ENCODE data around the gene SLC4A11. TPM values are rescaled to one million over a fixed set of nuclear protein-coding genes. Genes with fewer than 3 reads are reported as not detected.

SLC4A11 gene
- total and polyA plus RNA-seq, 2 donors (not counting 1 experiment from before 2014, with no cell fraction given) = 0.56 to 1.7 TPM

DNA sequence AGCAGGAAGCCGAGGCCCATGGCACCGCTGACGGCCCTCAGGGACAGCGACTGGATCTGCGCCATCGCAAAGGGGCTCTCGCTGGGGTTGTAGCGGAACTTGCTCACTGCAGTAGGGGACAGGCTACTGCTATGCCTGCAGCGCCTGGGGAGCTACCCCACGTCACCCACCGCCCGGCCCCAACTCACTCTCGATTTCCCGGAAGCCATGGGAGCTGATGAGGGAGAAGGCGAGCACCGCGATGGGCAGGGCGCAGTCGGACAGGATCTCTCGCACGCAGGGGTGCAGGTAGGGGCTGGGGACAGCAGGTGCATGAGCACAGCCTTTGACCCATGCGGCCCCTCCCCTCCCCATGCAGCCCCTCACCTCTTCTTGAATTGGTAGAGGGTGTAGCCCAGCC, 9.8 kb downstream of the SLC4A11 start:
- Histone ChIP-seq H3K4me1 (ENCODE audit: control insufficient read depth, extremely low read depth, insufficient read depth, low read length) (no peaks in the 10 kb centered on the region), H3K27me3 (ENCODE audit: control insufficient read depth, insufficient read depth, low read length) (no peaks in the 10 kb centered on the region), H3K9ac (ENCODE audit: insufficient read depth, low read length) (no peak overlapping the region), H3K4me2 (ENCODE audit: extremely low read depth, insufficient read depth, low read length) (no peak overlapping the region), H3K9me3 (ENCODE audit: control insufficient read depth, insufficient read depth, low read depth, low read length) (no peaks in the 10 kb centered on the region), H3K4me3 (replicated peaks in 1 of 4; ENCODE audit: control extremely low read depth in 1 of 4, insufficient read depth in 1 of 4, low read depth in 3 of 4, low read length in 4 of 4) (no peak overlapping the region), H3K36me3 (ENCODE audit: control insufficient read depth, insufficient read depth, low read length) (no peaks in the 10 kb centered on the region), H2AFZ (ENCODE audit: low read length) (no peak overlapping the region), H3K27ac (ENCODE audit: insufficient read depth, low read length) (no peak overlapping the region), H4K20me1 (ENCODE audit: control insufficient read depth, extremely low read depth, insufficient read depth, low read length) (no peaks in the 10 kb centered on the region), H3K79me2 (ENCODE audit: control insufficient read depth, insufficient read depth, low read length) (no peaks in the 10 kb centered on the region)
- no peak for TF ChIP-seq CTCF (conservative IDR thresholded peaks at IDR 0.05 in 1 of 2, IDR thresholded peaks at IDR 0.05 in 1 of 2; ENCODE audit: low read depth in 1 of 2, low read length in 2 of 2)
- no peak for TF ChIP-seq EZH2 (IDR thresholded peaks at IDR 0.05; ENCODE audit: low read length, missing control alignments)
- no peak for DNase-seq (ENCODE audit: low read depth in 2 of 2)

DNA sequence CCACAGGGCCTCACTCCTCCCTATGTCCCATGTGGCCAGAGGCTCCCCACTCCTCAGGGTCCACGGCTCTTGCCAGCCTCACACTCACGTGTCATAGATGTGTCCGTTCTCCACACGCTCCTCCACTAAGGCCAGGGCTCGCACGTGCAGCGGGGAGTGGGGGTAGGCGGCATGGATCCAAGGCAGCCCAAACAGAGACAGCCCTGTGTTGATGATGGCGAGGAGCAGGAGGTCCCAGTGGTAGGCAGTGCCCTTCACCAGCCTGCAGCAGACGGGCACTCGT, 10.3 kb downstream of the SLC4A11 start:
- H3K4me3 ChIP-seq (replicated peaks in 1 of 4; ENCODE audit: control extremely low read depth in 1 of 4, insufficient read depth in 1 of 4, low read depth in 3 of 4, low read length in 4 of 4) = no peak overlapping the region
- H3K4me1 ChIP-seq (ENCODE audit: control insufficient read depth, extremely low read depth, insufficient read depth, low read length) = no peaks in the 10 kb centered on the region
- H2AFZ ChIP-seq (ENCODE audit: low read length) = no peak overlapping the region
- H3K9me3 ChIP-seq (ENCODE audit: control insufficient read depth, insufficient read depth, low read depth, low read length) = no peaks in the 10 kb centered on the region
- H3K4me2 ChIP-seq (ENCODE audit: extremely low read depth, insufficient read depth, low read length) = no peak overlapping the region
- TF ChIP-seq CTCF (conservative IDR thresholded peaks at IDR 0.05 in 1 of 2, IDR thresholded peaks at IDR 0.05 in 1 of 2; ENCODE audit: low read depth in 1 of 2, low read length in 2 of 2) = no peak
- DNase-seq (ENCODE audit: low read depth in 2 of 2) = no peak
- H3K27me3 ChIP-seq (ENCODE audit: control insufficient read depth, insufficient read depth, low read length) = no peaks in the 10 kb centered on the region
- no peaks in the 10 kb centered on the region for H4K20me1 ChIP-seq (ENCODE audit: control insufficient read depth, extremely low read depth, insufficient read depth, low read length)
- no peaks in the 10 kb centered on the region for H3K36me3 ChIP-seq (ENCODE audit: control insufficient read depth, insufficient read depth, low read length)
- no peak overlapping the region for H3K27ac ChIP-seq (ENCODE audit: insufficient read depth, low read length)
- H3K79me2 ChIP-seq (ENCODE audit: control insufficient read depth, insufficient read depth, low read length) = no peaks in the 10 kb centered on the region
- no peak overlapping the region for H3K9ac ChIP-seq (ENCODE audit: insufficient read depth, low read length)

DNA sequence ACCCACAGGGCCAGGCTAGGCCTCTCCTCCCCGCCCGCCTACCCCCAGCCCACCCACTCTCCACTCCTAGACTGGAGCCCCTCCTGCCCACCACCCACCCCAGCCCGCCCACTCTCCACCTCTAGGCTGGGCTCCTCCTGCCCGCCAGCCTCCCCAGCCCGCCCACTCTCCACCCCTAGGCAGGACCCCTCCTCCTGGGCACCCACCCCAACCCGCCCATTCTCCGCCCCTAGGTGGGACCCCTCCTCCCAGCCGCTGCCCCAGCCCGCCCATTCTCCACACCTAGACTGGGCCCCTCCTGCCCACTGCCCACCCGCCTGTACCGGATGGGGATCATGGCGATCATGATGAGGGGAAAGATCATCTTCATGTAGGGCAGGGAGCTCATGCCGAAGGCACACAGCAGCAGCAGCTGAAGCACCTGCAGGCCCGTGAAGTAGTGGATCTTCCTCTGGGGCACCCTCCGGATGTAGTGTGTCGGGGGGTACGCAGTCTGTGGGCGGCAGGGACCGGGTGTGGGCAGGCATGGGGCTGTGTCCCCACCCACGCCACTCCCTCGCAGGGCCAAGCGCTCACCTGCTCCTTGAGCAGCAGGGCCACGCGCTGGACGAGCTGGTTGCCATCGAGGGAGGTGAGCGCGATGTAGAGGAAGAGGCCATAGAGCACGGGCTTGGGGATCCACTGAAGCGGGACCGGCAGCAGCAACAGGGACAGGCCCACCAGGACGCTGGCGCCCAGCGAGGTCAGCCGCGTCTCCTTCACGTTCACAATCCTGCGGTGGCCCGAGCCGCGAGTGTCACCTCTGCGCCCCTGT, 10.8 kb downstream of the SLC4A11 start:
- H3K4me3 ChIP-seq (replicated peaks in 1 of 4; ENCODE audit: control extremely low read depth in 1 of 4, insufficient read depth in 1 of 4, low read depth in 3 of 4, low read length in 4 of 4) = no peak overlapping the region
- no peak overlapping the region for H2AFZ ChIP-seq (ENCODE audit: low read length)
- H3K4me1 ChIP-seq (ENCODE audit: control insufficient read depth, extremely low read depth, insufficient read depth, low read length) = no peaks in the 10 kb centered on the region
- H3K27ac ChIP-seq (ENCODE audit: insufficient read depth, low read length) = no peak overlapping the region
- H3K79me2 ChIP-seq (ENCODE audit: control insufficient read depth, insufficient read depth, low read length) = no peaks in the 10 kb centered on the region
- DNase-seq (ENCODE audit: low read depth in 2 of 2) = no peak
- no peak overlapping the region for H3K9ac ChIP-seq (ENCODE audit: insufficient read depth, low read length)
- no peaks in the 10 kb centered on the region for H4K20me1 ChIP-seq (ENCODE audit: control insufficient read depth, extremely low read depth, insufficient read depth, low read length)
- peaks cover 1% of the 10 kb centered on the region for H3K36me3 ChIP-seq (ENCODE audit: control insufficient read depth, insufficient read depth, low read length)
- H3K4me2 ChIP-seq (ENCODE audit: extremely low read depth, insufficient read depth, low read length) = no peak overlapping the region
- no peaks in the 10 kb centered on the region for H3K27me3 ChIP-seq (ENCODE audit: control insufficient read depth, insufficient read depth, low read length)
- no peak for TF ChIP-seq EZH2 (IDR thresholded peaks at IDR 0.05; ENCODE audit: low read length, missing control alignments)
- no peak for TF ChIP-seq CTCF (conservative IDR thresholded peaks at IDR 0.05 in 1 of 2, IDR thresholded peaks at IDR 0.05 in 1 of 2; ENCODE audit: low read depth in 1 of 2, low read length in 2 of 2)
- no peaks in the 10 kb centered on the region for H3K9me3 ChIP-seq (ENCODE audit: control insufficient read depth, insufficient read depth, low read depth, low read length)

Measured in fibroblast of lung (primary cell).